SK-N-SH (cell line): Measurements from ENCODE around the gene LRRC10. TPM values are rescaled to one million over a fixed set of nuclear protein-coding genes. Genes with fewer than 3 reads are reported as not detected.

Source experiments
- CTCF ChIA-PET: fragments of 300-600, 350-600 bp; formaldehyde crosslinking; extraction: SDS; loops from one replicate; lab custom pipeline; 2021; lab: Yijun Ruan, JAX
- POLR2A ChIA-PET: fragments of 350-600 bp; sonication (Branson Sonifier 250); formaldehyde crosslinking; extraction: SDS; loops from one replicate; lab custom pipeline; 2020; ENCODE audit warnings: antibody characterized with exemption, inconsistent platforms; lab: Yijun Ruan, JAX
- DNase-seq: peaks from one replicate; pipeline ENCODE4 v3.0.0; 2012
- H2AFZ ChIP-seq: fragments of 200-600 bp; sonication (generic); 2 replicates; pipeline ENCODE4 v1.8.1; 2016; ENCODE audit warnings: antibody characterized with exemption, mild to moderate bottlenecking, low read depth
- H3F3A ChIP-seq: fragments of 200-600 bp; sonication (generic); replicated peaks from 2 replicates; pipeline ENCODE3; 2016; ENCODE audit warnings: antibody characterized with exemption, mild to moderate bottlenecking; ENCODE audit not compliant: insufficient read depth
- H3K27ac ChIP-seq, 2 experiments: fragments of 200-500 bp in 1 of 2; fragments of 200-600 bp in 1 of 2; sonication (Bioruptor generic) in 1 of 2; sonication (generic), shearing (Covaris generic) in 1 of 2; 2 replicates each; pipeline versions ENCODE4 v1.5.1 to v1.6.1; 2014 to 2016; ENCODE audit warnings: low read depth in 2 of 2, inconsistent platforms in 1 of 2, low read length in 1 of 2, mild to moderate bottlenecking in 1 of 2, mixed read lengths in 1 of 2
- H3K27me3 ChIP-seq: fragments of 200-600 bp; sonication (generic), shearing (Covaris generic); 2 replicates; pipeline ENCODE4 v1.6.1; 2016; ENCODE audit warnings: mixed run types; ENCODE audit not compliant: insufficient read depth
- H3K36me3 ChIP-seq, 2 experiments: fragments of 200-500 bp in 1 of 2; fragments of 200-600 bp in 1 of 2; sonication (Bioruptor generic) in 1 of 2; sonication (generic) in 1 of 2; replicated peaks in 1 of 2; 2 replicates each; pipeline versions ENCODE3 to v1.5.1; 2014 to 2016; ENCODE audit warnings: low read length in 1 of 2, mild to moderate bottlenecking in 1 of 2; ENCODE audit not compliant: insufficient read depth in 2 of 2, control insufficient read depth in 1 of 2
- H3K4me1 ChIP-seq, 2 experiments: fragments of 200-500 bp in 1 of 2; fragments of 200-600 bp in 1 of 2; sonication (Bioruptor generic) in 1 of 2; sonication (generic), shearing (Covaris generic) in 1 of 2; 2 replicates each; pipeline versions ENCODE4 v1.5.1 to v1.6.1; 2014 to 2016; ENCODE audit warnings: low read depth in 1 of 2, low read length in 1 of 2, mixed run types in 1 of 2; ENCODE audit not compliant: insufficient read depth in 2 of 2, control insufficient read depth in 1 of 2
- H3K4me2 ChIP-seq: fragments of 200-600 bp; sonication (generic), shearing (Covaris generic); 2 replicates; pipeline ENCODE4 v1.6.1; 2017; ENCODE audit warnings: mixed run types
- H3K4me3 ChIP-seq, 2 experiments: fragments of 200-500 bp in 1 of 2; fragments of 200-600 bp in 1 of 2; sonication (Bioruptor generic) in 1 of 2; sonication (generic), shearing (Covaris generic) in 1 of 2; 2 replicates each; pipeline versions ENCODE4 v1.5.1 to v1.8.1; 2014 to 2016; ENCODE audit warnings: low read depth in 2 of 2, inconsistent platforms in 1 of 2, low read length in 1 of 2, mild to moderate bottlenecking in 1 of 2, mixed read lengths in 1 of 2, moderate library complexity in 1 of 2
- H3K79me2 ChIP-seq: fragments of 200-600 bp; sonication (generic); 2 replicates; pipeline ENCODE4 v1.8.1; 2017; ENCODE audit warnings: mild to moderate bottlenecking; ENCODE audit not compliant: insufficient read depth
- H3K9ac ChIP-seq: fragments of 200-600 bp; sonication (generic); 2 replicates; pipeline ENCODE4 v1.6.1; 2017; ENCODE audit warnings: mixed run types
- H3K9me2 ChIP-seq: fragments of 200-600 bp; sonication (generic); 2 replicates; pipeline ENCODE4 v1.6.1; 2017; ENCODE audit warnings: mixed run types
- H3K9me3 ChIP-seq: fragments of 200-600 bp; sonication (generic); 2 replicates; pipeline ENCODE4 v1.6.1; 2017; ENCODE audit warnings: mixed run types, mild to moderate bottlenecking, moderate library complexity
- H4K20me1 ChIP-seq: fragments of 200-600 bp; sonication (generic); 2 replicates; pipeline ENCODE4 v1.6.1; 2017; ENCODE audit warnings: mild to moderate bottlenecking, mixed run types; ENCODE audit not compliant: insufficient read depth
- CHD2 ChIP-seq: fragments of 150-350 bp; IDR thresholded peaks from 2 replicates; pipeline ENCODE4 v1.6.1; 2018; ENCODE audit warnings: low read length; ENCODE audit not compliant: partially characterized antibody
- ELF1 ChIP-seq: IDR thresholded peaks from 2 replicates; pipeline ENCODE4 v1.4.0; 2012
- FOSL2 ChIP-seq: IDR thresholded peaks from 2 replicates; pipeline ENCODE4 v1.4.0; 2012; ENCODE audit warnings: low read depth, mild to moderate bottlenecking, moderate library complexity, borderline replicate concordance
- GABPA ChIP-seq: IDR thresholded peaks from 2 replicates; pipeline ENCODE4 v1.4.0; 2012; ENCODE audit warnings: low read depth, mild to moderate bottlenecking
- GATA2 ChIP-seq: sonication (generic); formaldehyde crosslinking; IDR thresholded peaks from 2 replicates; pipeline ENCODE4 v1.5.0; 2020; ENCODE audit warnings: mild to moderate bottlenecking, missing genetic modification reagents
- MXI1 ChIP-seq: IDR thresholded peaks from 2 replicates; pipeline ENCODE4 v1.6.1; 2012; ENCODE audit warnings: mild to moderate bottlenecking, low read depth, low read length, improper control_type of control experiment
- NFIC ChIP-seq: IDR thresholded peaks from 2 replicates; pipeline ENCODE4 v1.4.0; 2012; ENCODE audit warnings: borderline replicate concordance
- RAD21 ChIP-seq: IDR thresholded peaks from 2 replicates; pipeline ENCODE4 v1.6.1; 2012; ENCODE audit warnings: mild to moderate bottlenecking, low read length
- RCOR1 ChIP-seq: fragments of 150-350 bp; IDR thresholded peaks from 2 replicates; pipeline ENCODE4 v1.6.1; 2017; ENCODE audit warnings: antibody characterized with exemption, low read length
- YY1 ChIP-seq: IDR thresholded peaks from 2 replicates; pipeline ENCODE4 v1.4.0; 2012; ENCODE audit warnings: low read depth, mild to moderate bottlenecking
- WGBS: methylation state at CpG from one replicate; pipeline ENCODE4 v1.1.6; 2017; ENCODE audit warnings: low lambda C conversion rate; 5-methylcytosine and 5-hydroxymethylcytosine counted together
- polyA plus RNA-seq, 3 experiments: library from polyadenylated mRNA; depleted of rRNA; stranded (reverse); fragments of >200 nt; gene quantifications; 2 replicates each; pipeline ENCODE4 v1.2.3, GENCODE V29; 2012
- TF ChIP-seq, protein P1 (sequence below): fragments of 150-350 bp; IDR thresholded peaks from 2 replicates; pipeline ENCODE4 v1.6.1; 2017; ENCODE audit warnings: antibody characterized with exemption, low read length, low read depth, borderline replicate concordance
- TF ChIP-seq, protein P2 (sequence below): fragments of 150-350 bp; IDR thresholded peaks from 2 replicates; pipeline ENCODE4 v1.6.1; 2016; ENCODE audit warnings: mild to moderate bottlenecking, low read depth, low read length
- TF ChIP-seq, protein P3 (sequence below): fragments of 200-600 bp; sonication (generic); IDR thresholded peaks from 2 replicates; pipeline ENCODE4 v1.6.1; 2017; ENCODE audit warnings: antibody characterized with exemption, mild to moderate bottlenecking, moderate library complexity
- TF ChIP-seq, protein P4 (sequence below): IDR thresholded peaks from 2 replicates; pipeline ENCODE4 v1.6.1; 2012; ENCODE audit warnings: mild to moderate bottlenecking, low read depth, low read length, moderate library complexity
- TF ChIP-seq, protein P5 (sequence below): IDR thresholded peaks from 2 replicates; pipeline ENCODE4; 2012

Gene LRRC10
- polyA plus RNA-seq, 1 of the 3 experiments (the other 2 are of a cell fraction): not detected

DNA sequence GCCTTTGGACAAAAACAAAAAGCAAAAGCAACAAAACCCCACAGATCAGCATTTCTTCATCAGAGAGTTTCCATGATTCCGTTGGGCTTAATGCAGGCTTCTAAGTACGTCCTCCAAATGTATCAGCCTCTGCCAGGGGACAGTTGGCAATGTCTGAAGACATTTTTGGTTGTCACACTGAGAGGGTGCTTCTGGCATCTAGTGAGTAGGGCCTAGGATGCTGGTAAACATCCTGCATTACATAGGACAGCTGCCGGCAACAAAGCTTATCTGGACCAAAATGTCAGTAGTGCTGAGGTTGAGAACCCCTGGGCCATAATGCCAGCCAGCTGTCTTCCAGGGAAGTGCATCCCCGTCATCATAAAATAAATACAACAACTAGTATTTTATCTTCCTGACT is 9.4 kb upstream of the LRRC10 start:
- Histone ChIP-seq H3K9me3 (no peaks in the 10 kb centered on the region), H3K4me1 (peaks cover 0 to 17% of the 10 kb centered on the region in 2 experiments; a peak in 1 of 4 replicates), H2AFZ (no peak overlapping the region), H3K79me2 (no peaks in the 10 kb centered on the region), H3K9me2 (no peaks in the 10 kb centered on the region), H3K9ac (no peak overlapping the region), H3K27me3 (peaks cover 8% of the 10 kb centered on the region; the same call in 1 of the 2 replicates), H3K4me3 (no peak overlapping the region), H3K36me3 (no peaks in the 10 kb centered on the region), H3K27ac (no peak overlapping the region), H3K4me2 (no peak overlapping the region), H3F3A (no peaks in the 10 kb centered on the region), H4K20me1 (no peaks in the 10 kb centered on the region)
- no peak for DNase-seq
- ChIA-PET CTCF (interaction anchor here (0.7 to 6.6 kb wide), 4 partner anchors 10 to 813 kb away, joined by 3 to 45 read pairs (median 5); partner anchors contain the start of gene LRRC10), POLR2A (no interaction called here)
- WGBS: 74% methylated on average over 3 of the region's 4 CpGs
- TF ChIP-seq GATA2 (CRISPR knock-in tag) (no peak), FOSL2 (no peak), CHD2 (no peak), RAD21 (no peak), GABPA (no peak), NFIC (no peak), YY1 (no peak), ELF1 (no peak), RCOR1 (no peak), MXI1 (no peak)
- TF ChIP-seq, protein P1, sequence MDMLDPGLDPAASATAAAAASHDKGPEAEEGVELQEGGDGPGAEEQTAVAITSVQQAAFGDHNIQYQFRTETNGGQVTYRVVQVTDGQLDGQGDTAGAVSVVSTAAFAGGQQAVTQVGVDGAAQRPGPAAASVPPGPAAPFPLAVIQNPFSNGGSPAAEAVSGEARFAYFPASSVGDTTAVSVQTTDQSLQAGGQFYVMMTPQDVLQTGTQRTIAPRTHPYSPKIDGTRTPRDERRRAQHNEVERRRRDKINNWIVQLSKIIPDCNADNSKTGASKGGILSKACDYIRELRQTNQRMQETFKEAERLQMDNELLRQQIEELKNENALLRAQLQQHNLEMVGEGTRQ: no peak
- TF ChIP-seq, protein P2, sequence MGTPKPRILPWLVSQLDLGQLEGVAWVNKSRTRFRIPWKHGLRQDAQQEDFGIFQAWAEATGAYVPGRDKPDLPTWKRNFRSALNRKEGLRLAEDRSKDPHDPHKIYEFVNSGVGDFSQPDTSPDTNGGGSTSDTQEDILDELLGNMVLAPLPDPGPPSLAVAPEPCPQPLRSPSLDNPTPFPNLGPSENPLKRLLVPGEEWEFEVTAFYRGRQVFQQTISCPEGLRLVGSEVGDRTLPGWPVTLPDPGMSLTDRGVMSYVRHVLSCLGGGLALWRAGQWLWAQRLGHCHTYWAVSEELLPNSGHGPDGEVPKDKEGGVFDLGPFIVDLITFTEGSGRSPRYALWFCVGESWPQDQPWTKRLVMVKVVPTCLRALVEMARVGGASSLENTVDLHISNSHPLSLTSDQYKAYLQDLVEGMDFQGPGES: no peak
- TF ChIP-seq, protein P3, sequence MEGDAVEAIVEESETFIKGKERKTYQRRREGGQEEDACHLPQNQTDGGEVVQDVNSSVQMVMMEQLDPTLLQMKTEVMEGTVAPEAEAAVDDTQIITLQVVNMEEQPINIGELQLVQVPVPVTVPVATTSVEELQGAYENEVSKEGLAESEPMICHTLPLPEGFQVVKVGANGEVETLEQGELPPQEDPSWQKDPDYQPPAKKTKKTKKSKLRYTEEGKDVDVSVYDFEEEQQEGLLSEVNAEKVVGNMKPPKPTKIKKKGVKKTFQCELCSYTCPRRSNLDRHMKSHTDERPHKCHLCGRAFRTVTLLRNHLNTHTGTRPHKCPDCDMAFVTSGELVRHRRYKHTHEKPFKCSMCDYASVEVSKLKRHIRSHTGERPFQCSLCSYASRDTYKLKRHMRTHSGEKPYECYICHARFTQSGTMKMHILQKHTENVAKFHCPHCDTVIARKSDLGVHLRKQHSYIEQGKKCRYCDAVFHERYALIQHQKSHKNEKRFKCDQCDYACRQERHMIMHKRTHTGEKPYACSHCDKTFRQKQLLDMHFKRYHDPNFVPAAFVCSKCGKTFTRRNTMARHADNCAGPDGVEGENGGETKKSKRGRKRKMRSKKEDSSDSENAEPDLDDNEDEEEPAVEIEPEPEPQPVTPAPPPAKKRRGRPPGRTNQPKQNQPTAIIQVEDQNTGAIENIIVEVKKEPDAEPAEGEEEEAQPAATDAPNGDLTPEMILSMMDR: no peak
- TF ChIP-seq, protein P4, sequence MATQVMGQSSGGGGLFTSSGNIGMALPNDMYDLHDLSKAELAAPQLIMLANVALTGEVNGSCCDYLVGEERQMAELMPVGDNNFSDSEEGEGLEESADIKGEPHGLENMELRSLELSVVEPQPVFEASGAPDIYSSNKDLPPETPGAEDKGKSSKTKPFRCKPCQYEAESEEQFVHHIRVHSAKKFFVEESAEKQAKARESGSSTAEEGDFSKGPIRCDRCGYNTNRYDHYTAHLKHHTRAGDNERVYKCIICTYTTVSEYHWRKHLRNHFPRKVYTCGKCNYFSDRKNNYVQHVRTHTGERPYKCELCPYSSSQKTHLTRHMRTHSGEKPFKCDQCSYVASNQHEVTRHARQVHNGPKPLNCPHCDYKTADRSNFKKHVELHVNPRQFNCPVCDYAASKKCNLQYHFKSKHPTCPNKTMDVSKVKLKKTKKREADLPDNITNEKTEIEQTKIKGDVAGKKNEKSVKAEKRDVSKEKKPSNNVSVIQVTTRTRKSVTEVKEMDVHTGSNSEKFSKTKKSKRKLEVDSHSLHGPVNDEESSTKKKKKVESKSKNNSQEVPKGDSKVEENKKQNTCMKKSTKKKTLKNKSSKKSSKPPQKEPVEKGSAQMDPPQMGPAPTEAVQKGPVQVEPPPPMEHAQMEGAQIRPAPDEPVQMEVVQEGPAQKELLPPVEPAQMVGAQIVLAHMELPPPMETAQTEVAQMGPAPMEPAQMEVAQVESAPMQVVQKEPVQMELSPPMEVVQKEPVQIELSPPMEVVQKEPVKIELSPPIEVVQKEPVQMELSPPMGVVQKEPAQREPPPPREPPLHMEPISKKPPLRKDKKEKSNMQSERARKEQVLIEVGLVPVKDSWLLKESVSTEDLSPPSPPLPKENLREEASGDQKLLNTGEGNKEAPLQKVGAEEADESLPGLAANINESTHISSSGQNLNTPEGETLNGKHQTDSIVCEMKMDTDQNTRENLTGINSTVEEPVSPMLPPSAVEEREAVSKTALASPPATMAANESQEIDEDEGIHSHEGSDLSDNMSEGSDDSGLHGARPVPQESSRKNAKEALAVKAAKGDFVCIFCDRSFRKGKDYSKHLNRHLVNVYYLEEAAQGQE: no peak
- TF ChIP-seq, protein P5, sequence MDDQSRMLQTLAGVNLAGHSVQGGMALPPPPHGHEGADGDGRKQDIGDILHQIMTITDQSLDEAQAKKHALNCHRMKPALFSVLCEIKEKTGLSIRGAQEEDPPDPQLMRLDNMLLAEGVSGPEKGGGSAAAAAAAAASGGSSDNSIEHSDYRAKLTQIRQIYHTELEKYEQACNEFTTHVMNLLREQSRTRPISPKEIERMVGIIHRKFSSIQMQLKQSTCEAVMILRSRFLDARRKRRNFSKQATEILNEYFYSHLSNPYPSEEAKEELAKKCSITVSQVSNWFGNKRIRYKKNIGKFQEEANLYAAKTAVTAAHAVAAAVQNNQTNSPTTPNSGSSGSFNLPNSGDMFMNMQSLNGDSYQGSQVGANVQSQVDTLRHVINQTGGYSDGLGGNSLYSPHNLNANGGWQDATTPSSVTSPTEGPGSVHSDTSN: no peak
